Gastroesophageal sphincter (tissue), 3 donors: ENCODE measurements around the gene GPX5.

Experiments used
- EP300 ChIP-seq: sonication (generic); formaldehyde crosslinking; IDR thresholded peaks from one replicate; pipeline ENCODE4 v1.6.1; 2017; ENCODE audit warnings: antibody characterized with exemption, mild to moderate bottlenecking
- TF ChIP-seq, protein P1 (sequence below), 4 experiments: fragments of 200-600 bp in 2 of 4; fragments of 450-650 bp in 2 of 4; sonication (generic) in 1 of 4; IDR thresholded peaks; one replicate each; pipeline ENCODE4 v1.5.1; 2017 to 2019; ENCODE audit warnings: antibody characterized with exemption in 4 of 4, mild to moderate bottlenecking in 2 of 4, moderate library complexity in 2 of 4

DNA sequence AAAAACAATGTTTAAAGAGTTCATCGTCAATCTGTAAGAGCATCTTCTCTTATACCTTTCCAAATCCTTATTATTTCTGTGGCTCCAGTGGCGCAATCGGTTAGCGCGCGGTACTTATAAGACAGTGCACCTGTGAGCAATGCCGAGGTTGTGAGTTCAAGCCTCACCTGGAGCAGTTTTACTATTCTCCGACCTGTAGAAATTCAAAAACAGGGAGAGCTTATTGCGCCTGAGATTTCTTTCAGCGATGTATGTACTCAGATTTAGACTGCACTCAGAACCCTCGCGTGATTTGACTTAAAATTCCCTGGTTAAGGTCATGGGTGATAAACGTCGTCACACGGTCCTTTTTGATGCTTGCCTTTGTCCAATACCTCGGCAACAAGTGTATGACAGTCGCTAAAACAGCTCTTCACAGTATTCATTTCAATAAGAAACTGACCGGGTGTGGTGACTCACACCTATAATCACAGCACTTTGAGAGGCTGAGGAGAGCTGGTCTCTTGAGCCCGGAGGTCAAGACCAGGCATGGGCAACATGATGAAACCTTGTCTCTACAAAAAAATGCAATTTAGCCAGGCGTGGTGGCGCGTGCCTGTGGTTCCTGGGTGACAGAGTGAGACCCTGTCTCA lies 11.9 kb downstream of the GPX5 start:
- TF ChIP-seq, protein P1, sequence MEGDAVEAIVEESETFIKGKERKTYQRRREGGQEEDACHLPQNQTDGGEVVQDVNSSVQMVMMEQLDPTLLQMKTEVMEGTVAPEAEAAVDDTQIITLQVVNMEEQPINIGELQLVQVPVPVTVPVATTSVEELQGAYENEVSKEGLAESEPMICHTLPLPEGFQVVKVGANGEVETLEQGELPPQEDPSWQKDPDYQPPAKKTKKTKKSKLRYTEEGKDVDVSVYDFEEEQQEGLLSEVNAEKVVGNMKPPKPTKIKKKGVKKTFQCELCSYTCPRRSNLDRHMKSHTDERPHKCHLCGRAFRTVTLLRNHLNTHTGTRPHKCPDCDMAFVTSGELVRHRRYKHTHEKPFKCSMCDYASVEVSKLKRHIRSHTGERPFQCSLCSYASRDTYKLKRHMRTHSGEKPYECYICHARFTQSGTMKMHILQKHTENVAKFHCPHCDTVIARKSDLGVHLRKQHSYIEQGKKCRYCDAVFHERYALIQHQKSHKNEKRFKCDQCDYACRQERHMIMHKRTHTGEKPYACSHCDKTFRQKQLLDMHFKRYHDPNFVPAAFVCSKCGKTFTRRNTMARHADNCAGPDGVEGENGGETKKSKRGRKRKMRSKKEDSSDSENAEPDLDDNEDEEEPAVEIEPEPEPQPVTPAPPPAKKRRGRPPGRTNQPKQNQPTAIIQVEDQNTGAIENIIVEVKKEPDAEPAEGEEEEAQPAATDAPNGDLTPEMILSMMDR (IDR thresholded peaks at IDR 0.05), result no peak
- TF ChIP-seq EP300, result no peak
